Breast epithelium (tissue), 3 donors: ENCODE results near the gene RCOR1.

ENCODE experiments used
- POLR2A ChIP-seq: fragments of 450-650 bp; IDR thresholded peaks from one replicate; pipeline ENCODE4 v1.6.1; 2016; ENCODE audit warnings: antibody characterized with exemption, mild to moderate bottlenecking, moderate library complexity
- POLR2AphosphoS5 ChIP-seq, 3 donors: sonication (generic); formaldehyde crosslinking; IDR thresholded peaks; one replicate each; pipeline ENCODE4 v1.6.1; 2017; ENCODE audit warnings: antibody characterized with exemption in 3 of 3
- TF ChIP-seq, protein P1 (sequence below), 3 donors: fragments of 450-650 bp; IDR thresholded peaks; one replicate each; pipeline ENCODE4 v1.5.1; 2016 to 2017; ENCODE audit warnings: antibody characterized with exemption in 3 of 3, mild to moderate bottlenecking in 3 of 3, moderate library complexity in 3 of 3

GRCh38 chr14:102557434-102558226, 34.8 kb upstream of the RCOR1 start:
- TF ChIP-seq POLR2A (no peak), POLR2AphosphoS5 (IDR thresholded peaks at IDR 0.05) (no peak)
- TF ChIP-seq, protein P1, sequence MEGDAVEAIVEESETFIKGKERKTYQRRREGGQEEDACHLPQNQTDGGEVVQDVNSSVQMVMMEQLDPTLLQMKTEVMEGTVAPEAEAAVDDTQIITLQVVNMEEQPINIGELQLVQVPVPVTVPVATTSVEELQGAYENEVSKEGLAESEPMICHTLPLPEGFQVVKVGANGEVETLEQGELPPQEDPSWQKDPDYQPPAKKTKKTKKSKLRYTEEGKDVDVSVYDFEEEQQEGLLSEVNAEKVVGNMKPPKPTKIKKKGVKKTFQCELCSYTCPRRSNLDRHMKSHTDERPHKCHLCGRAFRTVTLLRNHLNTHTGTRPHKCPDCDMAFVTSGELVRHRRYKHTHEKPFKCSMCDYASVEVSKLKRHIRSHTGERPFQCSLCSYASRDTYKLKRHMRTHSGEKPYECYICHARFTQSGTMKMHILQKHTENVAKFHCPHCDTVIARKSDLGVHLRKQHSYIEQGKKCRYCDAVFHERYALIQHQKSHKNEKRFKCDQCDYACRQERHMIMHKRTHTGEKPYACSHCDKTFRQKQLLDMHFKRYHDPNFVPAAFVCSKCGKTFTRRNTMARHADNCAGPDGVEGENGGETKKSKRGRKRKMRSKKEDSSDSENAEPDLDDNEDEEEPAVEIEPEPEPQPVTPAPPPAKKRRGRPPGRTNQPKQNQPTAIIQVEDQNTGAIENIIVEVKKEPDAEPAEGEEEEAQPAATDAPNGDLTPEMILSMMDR (IDR thresholded peaks at IDR 0.05) = no peak
